GM23248 (cell line): Measurements from ENCODE around the gene MAP1B.

ENCODE experiments used
- EZH2 ChIP-seq: fragments of 200-600 bp; sonication (generic); IDR thresholded peaks from 2 replicates; pipeline ENCODE4 v1.6.1; 2018; ENCODE audit warnings: antibody characterized with exemption, mild to moderate bottlenecking; ENCODE audit not compliant: insufficient read depth, poor library complexity, severe bottlenecking
- EZH2phosphoT487 ChIP-seq: fragments of 200-600 bp; sonication (generic); IDR thresholded peaks from 2 replicates; pipeline ENCODE4 v1.6.1; 2018; ENCODE audit warnings: antibody characterized with exemption, moderate library complexity, mild to moderate bottlenecking, low read depth; ENCODE audit not compliant: insufficient read depth

DNA sequence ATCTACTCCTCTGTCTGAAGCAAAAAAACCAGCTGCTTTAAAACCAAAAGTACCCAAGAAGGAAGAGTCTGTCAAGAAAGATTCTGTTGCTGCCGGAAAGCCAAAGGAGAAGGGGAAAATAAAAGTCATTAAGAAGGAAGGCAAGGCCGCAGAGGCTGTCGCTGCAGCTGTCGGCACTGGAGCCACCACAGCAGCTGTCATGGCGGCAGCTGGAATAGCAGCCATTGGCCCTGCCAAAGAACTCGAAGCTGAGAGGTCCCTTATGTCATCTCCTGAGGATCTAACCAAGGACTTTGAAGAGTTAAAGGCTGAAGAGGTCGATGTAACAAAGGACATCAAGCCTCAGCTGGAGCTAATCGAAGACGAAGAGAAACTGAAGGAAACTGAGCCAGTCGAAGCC lies 88.3 kb downstream of the MAP1B start:
- TF ChIP-seq EZH2phosphoT487 (no peak), EZH2 (no peak)
